Stomach (tissue), 19 donors: ENCODE data around the gene ZNF574. TPM values are rescaled to one million over a fixed set of nuclear protein-coding genes. Genes with fewer than 3 reads are reported as not detected.
A peak's percentile ranks its signal among the peaks of the same experiment; 100 is the strongest.

Experiments
- DNase-seq, 2 donors: peaks; one replicate each; pipeline versions ENCODE4 v3.0.0 to v3.0.0-alpha.2; 2013 to 2019
- H3K27ac ChIP-seq, 5 donors: fragments of 200-600 bp in 4 of 5; sonication (generic) in 4 of 5; one replicate each; pipeline ENCODE4 v1.5.1; 2013 to 2019; ENCODE audit warnings: mild to moderate bottlenecking in 1 of 5, moderate library complexity in 1 of 5
- H3K27me3 ChIP-seq, 3 donors: fragments of 200-600 bp; sonication (generic); one replicate each; pipeline ENCODE4 v1.5.1; 2017 to 2019; ENCODE audit warnings: mixed run types in 1 of 3
- H3K36me3 ChIP-seq, 4 donors: fragments of 200-600 bp; sonication (generic); 1 replicate in 3 of 4; 2 replicates in 1 of 4; pipeline ENCODE4 v1.5.1; 2016 to 2019
- H3K4me1 ChIP-seq, 4 donors: fragments of 200-600 bp; sonication (generic); one replicate each; pipeline ENCODE4 v1.5.1; 2016 to 2019
- H3K4me3 ChIP-seq, 4 donors: fragments of 200-600 bp; sonication (generic) in 3 of 4; one replicate each; pipeline ENCODE4 v1.5.1; 2016 to 2019; ENCODE audit warnings: mild to moderate bottlenecking in 1 of 4
- H3K9me3 ChIP-seq, 4 donors: fragments of 200-600 bp; sonication (generic); one replicate each; pipeline ENCODE4 v1.5.1; 2016 to 2019
- CTCF ChIP-seq, 7 experiments: fragments of 450-650 bp in 4 of 7; fragments of 200-600 bp in 3 of 7; sonication (generic) in 3 of 7; IDR thresholded peaks; one replicate each; pipeline ENCODE4 v1.5.1; 2016 to 2019; ENCODE audit warnings: antibody characterized with exemption in 7 of 7, control low read depth in 2 of 7, mild to moderate bottlenecking in 1 of 7
- EP300 ChIP-seq: sonication (generic); formaldehyde crosslinking; IDR thresholded peaks from one replicate; pipeline ENCODE4 v1.6.1; 2017; ENCODE audit warnings: antibody characterized with exemption
- POLR2A ChIP-seq, 4 donors: fragments of 450-650 bp; IDR thresholded peaks; one replicate each; pipeline ENCODE4 v1.6.1; 2016; ENCODE audit warnings: antibody characterized with exemption in 4 of 4, control low read depth in 2 of 4, mild to moderate bottlenecking in 1 of 4, moderate library complexity in 1 of 4
- POLR2AphosphoS5 ChIP-seq, 3 donors: sonication (generic); formaldehyde crosslinking; IDR thresholded peaks; one replicate each; pipeline ENCODE4 v1.6.1; 2016; ENCODE audit warnings: antibody characterized with exemption in 3 of 3
- WGBS, 5 donors: extraction: QIAGEN DNeasy Blood & Tissue Kit in 3 of 5; methylation state at CpG; one replicate each; pipeline versions ENCODE4 v1.1.5 to v1.1.7; 2013 to 2018; 5-methylcytosine and 5-hydroxymethylcytosine counted together
- intact Hi-C: fragments of 100-400 bp; cut with DNase I; formaldehyde crosslinking; loops from one replicate; pipeline ENCODE4 v1.15.1; 2023; ENCODE audit warnings: low total_unique reads
- long read RNA-seq, 10 donors: transcript quantifications; one replicate each; lab custom pipeline, GENCODE V29; 2026
- polyA plus RNA-seq, 3 donors: library from polyadenylated mRNA; stranded (reverse); fragments of 200-250 nt; gene quantifications; one replicate each; pipeline ENCODE4 v1.2.3, GENCODE V29; 2013
- total RNA-seq, 5 donors: library from RNA; depleted of rRNA; stranded (reverse); fragments of >200 nt; gene quantifications; one replicate each; pipeline versions ENCODE4 v1.1.0 to v1.2.3, GENCODE V29; 2014 to 2016
- donor health status: healthy with polysubstance abuse.
- donor health status: Bipolar disorder and iron deficiency.
- donor health status: healthy.

ZNF574 gene
- 10 to 100 TPM in 2 of 5 donors, 1 to 10 TPM in 3; 4.6 to 17.0 (median 8.8) TPM for total RNA-seq
- 1 to 10 TPM; 5.5 to 5.7 (median 5.5) TPM for polyA plus RNA-seq
- long read RNA-seq, donor 1, transcript ZNF574-202 (2 exons, 2,940 nt) = major isoform, 6 of 6 reads
- long read RNA-seq, donor 1, partial matches to known transcripts = 0 of 6 reads
- long read RNA-seq, donor 1, other reads (novel, unspliced or antisense) = 0 of 6 reads
- long read RNA-seq, donor 2, transcript ZNF574-202 (2 exons, 2,940 nt) = major isoform, 8 of 15 reads
- long read RNA-seq, donor 2, partial matches to known transcripts = 7 of 15 reads
- long read RNA-seq, donor 2, other reads (novel, unspliced or antisense) = 0 of 15 reads
- long read RNA-seq, donor 3, partial matches to known transcripts = 0 of 1 reads
- long read RNA-seq, donor 3, other reads (novel, unspliced or antisense) = 0 of 1 reads
- long read RNA-seq, donor 4, partial matches to known transcripts = 0 of 2 reads
- long read RNA-seq, donor 4, other reads (novel, unspliced or antisense) = 0 of 2 reads
- long read RNA-seq, donor 5, partial matches to known transcripts = 0 of 4 reads
- long read RNA-seq, donor 5, other reads (novel, unspliced or antisense) = 0 of 4 reads
- long read RNA-seq, donor 6, transcript ZNF574-202 (2 exons, 2,940 nt) = major isoform, 16 of 16 reads
- long read RNA-seq, donor 6, partial matches to known transcripts = 0 of 16 reads
- long read RNA-seq, donor 6, other reads (novel, unspliced or antisense) = 0 of 16 reads
- long read RNA-seq, donor 7, transcript ZNF574-202 (2 exons, 2,940 nt) = major isoform, 11 of 17 reads
- long read RNA-seq, donor 7, partial matches to known transcripts = 6 of 17 reads
- long read RNA-seq, donor 7, other reads (novel, unspliced or antisense) = 0 of 17 reads
- long read RNA-seq, donor 8, transcript ZNF574-202 (2 exons, 2,940 nt) = major isoform, 9 of 9 reads
- long read RNA-seq, donor 8, partial matches to known transcripts = 0 of 9 reads
- long read RNA-seq, donor 8, other reads (novel, unspliced or antisense) = 0 of 9 reads
- long read RNA-seq, donor 9, transcript ZNF574-202 (2 exons, 2,940 nt) = major isoform, 6 of 6 reads
- long read RNA-seq, donor 9, partial matches to known transcripts = 0 of 6 reads
- long read RNA-seq, donor 9, other reads (novel, unspliced or antisense) = 0 of 6 reads
- long read RNA-seq, donor 10 = 0 reads

GRCh38 chr19:42075616-42076379 lies at the start of gene ZNF574:
Gene ZNF574 (plus strand): TSS chr19:42076166. CDS start chr19:42078607, 2,441 bp downstream.
- H3K27ac ChIP-seq = peak within 1 kb of the TSS; percentile 94 to 99 (median 96)
- no peaks in the 10 kb centered on the region for H3K9me3 ChIP-seq
- H3K4me1 ChIP-seq = peaks cover 17 to 33% (median 30%) of the 10 kb centered on the region in 4 donors
- peak; percentile 98 to 100 for DNase-seq
- WGBS, 5 donors = 0 to 1% (median 0%) methylated on average over 52 to 80 of the region's 80 CpGs
- peak; percentile 77 to 94 (median 85) for TF ChIP-seq POLR2AphosphoS5 (IDR thresholded peaks at IDR 0.05)
- TF ChIP-seq CTCF (IDR thresholded peaks at IDR 0.05) = no peak
- TF ChIP-seq POLR2A (IDR thresholded peaks at IDR 0.05) = peak in 2 of 4 donors; percentile 33 to 57
- no peak for TF ChIP-seq EP300
- H3K27me3 ChIP-seq = no peaks in the 10 kb centered on the region
- peak within 1 kb of the TSS; percentile 72 to 89 (median 80) for H3K4me3 ChIP-seq
- peaks cover 25 to 28% (median 27%) of the 10 kb centered on the region in 4 donors for H3K36me3 ChIP-seq
- intact Hi-C loops = no loop called here

GRCh38 chr19:42028304-42029216 lies 47.4 kb upstream of the ZNF574 start:
- TF ChIP-seq POLR2A (IDR thresholded peaks at IDR 0.05) = no peak

GRCh38 chr19:42030645-42031440 lies 45.1 kb upstream of the ZNF574 start:
- no peak for DNase-seq
- intact Hi-C loops = no loop called here
- peaks cover 0 to 6% (median 5%) of the 10 kb centered on the region in 3 donors for H3K27me3 ChIP-seq
- 72 to 86% (median 83%) methylated on average over 7 of the region's 7 CpGs for WGBS, 5 donors
- H3K36me3 ChIP-seq = no peaks in the 10 kb centered on the region
- H3K4me3 ChIP-seq = no peak overlapping the region
- no peak for TF ChIP-seq POLR2A (IDR thresholded peaks at IDR 0.05)
- no peak for TF ChIP-seq EP300
- no peak for TF ChIP-seq CTCF (IDR thresholded peaks at IDR 0.05)
- TF ChIP-seq POLR2AphosphoS5 (IDR thresholded peaks at IDR 0.05) = no peak
- no peak overlapping the region for H3K27ac ChIP-seq
- H3K4me1 ChIP-seq = peaks cover 0 to 20% (median 2%) of the 10 kb centered on the region in 4 donors
- H3K9me3 ChIP-seq = no peaks in the 10 kb centered on the region

More at GRCh38 chr19:42028304-42029216, 47.4 kb upstream of the ZNF574 start:
- Histone ChIP-seq H3K27me3 (peaks cover 0 to 12% (median 6%) of the 10 kb centered on the region in 3 donors), H3K27ac (no peak overlapping the region), H3K36me3 (no peaks in the 10 kb centered on the region), H3K4me3 (no peak overlapping the region), H3K4me1 (peaks cover 0 to 27% (median 8%) of the 10 kb centered on the region in 4 donors), H3K9me3 (no peaks in the 10 kb centered on the region)
- no peak for DNase-seq
- WGBS, 5 donors = 53 to 61% (median 56%) methylated on average over 8 of the region's 8 CpGs
- intact Hi-C loops = no loop called here
